Body of pancreas (tissue), 4 donors: ENCODE results near the gene PGAM2.

Source experiments
- CTCF ChIP-seq, 7 experiments: fragments of 450-650 bp in 4 of 7; fragments of 200-600 bp in 3 of 7; sonication (generic) in 3 of 7; IDR thresholded peaks; one replicate each; pipeline ENCODE4 v1.5.1; 2016 to 2019; ENCODE audit warnings: antibody characterized with exemption in 7 of 7
- POLR2A ChIP-seq, 3 donors: fragments of 450-650 bp; IDR thresholded peaks; one replicate each; pipeline ENCODE4 v1.6.1; 2016; ENCODE audit warnings: antibody characterized with exemption in 3 of 3, mild to moderate bottlenecking in 2 of 3

- no peak for TF ChIP-seq CTCF (IDR thresholded peaks at IDR 0.05)
- TF ChIP-seq POLR2A (IDR thresholded peaks at IDR 0.05), result no peak
Observed at GRCh38 chr7:44078521-44078920, 13.2 kb upstream of the PGAM2 start.
